IMR-90 (cell line): ENCODE data around the gene KRTAP10-7. TPM values are rescaled to one million over a fixed set of nuclear protein-coding genes. Genes with fewer than 3 reads are reported as not detected.

Source experiments
- ATAC-seq: fragments of 200-7000 bp; cut with Tn5 transposase; 2 replicates; pipeline ENCODE4 v1.9.1; 2020; ENCODE audit warnings: low read depth, mild to moderate bottlenecking, moderate library complexity
- BruUV-seq: library from RNA; stranded (reverse); fragments of 400-500 nt; replicated peaks from 2 replicates; lab custom pipeline; 2021; lab: Mats Ljungman, UMichigan
- CTCF ChIA-PET: fragments of 300-600 bp; formaldehyde crosslinking; extraction: SDS; loops from one replicate; lab custom pipeline; 2021; ENCODE audit warnings: antibody characterized with exemption; lab: Yijun Ruan, JAX
- POLR2A ChIA-PET: fragments of 300-600 bp; sonication (Branson Sonifier 250); formaldehyde crosslinking; loops from one replicate; lab custom pipeline; 2022; ENCODE audit warnings: antibody characterized with exemption; ENCODE audit not compliant: unreplicated experiment; lab: Charles Lee
- DNase-seq: peaks from one replicate; pipeline ENCODE4 v3.0.0; 2013
- H2AFZ ChIP-seq: replicated peaks from 2 replicates; pipeline ENCODE3; 2013; ENCODE audit warnings: low read length, mild to moderate bottlenecking; ENCODE audit not compliant: poor library complexity
- H2AK5ac ChIP-seq: 2 replicates; pipeline ENCODE4 v1.6.1; 2013; ENCODE audit warnings: low read depth, low read length, inconsistent platforms
- H2AK9ac ChIP-seq: replicated peaks from 2 replicates; pipeline ENCODE3; 2013; ENCODE audit warnings: mild to moderate bottlenecking, low read depth, low read length, moderate library complexity; ENCODE audit not compliant: poor library complexity
- H2BK120ac ChIP-seq: 2 replicates; pipeline ENCODE4 v1.6.1; 2013; ENCODE audit warnings: low read depth, low read length, inconsistent platforms
- H2BK15ac ChIP-seq: 3 replicates; pipeline ENCODE4 v1.6.1; 2013; ENCODE audit warnings: low read depth, low read length, inconsistent platforms
- H2BK20ac ChIP-seq: 2 replicates; pipeline ENCODE4 v1.6.1; 2013; ENCODE audit warnings: low read depth, mild to moderate bottlenecking, inconsistent platforms, low read length, moderate library complexity
- H2BK5ac ChIP-seq: 2 replicates; pipeline ENCODE4 v1.6.1; 2013; ENCODE audit warnings: mild to moderate bottlenecking, low read depth, low read length, inconsistent platforms; ENCODE audit not compliant: poor library complexity, severe bottlenecking
- H3K14ac ChIP-seq: replicated peaks from 2 replicates; pipeline ENCODE4 v1.6.1; 2013; ENCODE audit warnings: low read depth, low read length, inconsistent platforms
- H3K18ac ChIP-seq: 2 replicates; pipeline ENCODE4 v1.6.1; 2013; ENCODE audit warnings: low read depth, low read length, control low read depth
- H3K23ac ChIP-seq: 2 replicates; pipeline ENCODE4 v1.6.1; 2013; ENCODE audit warnings: low read depth, low read length, inconsistent platforms
- H3K27ac ChIP-seq: 2 replicates; pipeline ENCODE4 v1.5.1; 2013; ENCODE audit warnings: mild to moderate bottlenecking, control low read depth, low read length; ENCODE audit not compliant: insufficient read depth
- H3K27me3 ChIP-seq: 2 replicates; pipeline ENCODE4 v1.6.1; 2013; ENCODE audit warnings: low read length; ENCODE audit not compliant: control insufficient read depth, insufficient read depth
- H3K36me3 ChIP-seq: 2 replicates; pipeline ENCODE4 v1.6.1; 2013; ENCODE audit warnings: low read length, mixed read lengths; ENCODE audit not compliant: control insufficient read depth, insufficient read depth
- H3K4ac ChIP-seq: 2 replicates; pipeline ENCODE4 v1.6.1; 2013; ENCODE audit warnings: low read depth, low read length, inconsistent platforms
- H3K4me1 ChIP-seq: 2 replicates; pipeline ENCODE4 v1.6.1; 2013; ENCODE audit warnings: low read length, mixed read lengths; ENCODE audit not compliant: control insufficient read depth, insufficient read depth
- H3K4me2 ChIP-seq: 2 replicates; pipeline ENCODE4 v1.6.1; 2013; ENCODE audit warnings: low read depth, mild to moderate bottlenecking, control low read depth, low read length, moderate library complexity
- H3K4me3 ChIP-seq: 2 replicates; pipeline ENCODE4 v1.5.1; 2013; ENCODE audit warnings: low read depth, mild to moderate bottlenecking, control low read depth, low read length, moderate library complexity; ENCODE audit not compliant: insufficient read depth
- H3K56ac ChIP-seq: 2 replicates; pipeline ENCODE4 v1.6.1; 2013; ENCODE audit warnings: low read length, inconsistent platforms; ENCODE audit not compliant: insufficient read depth; ENCODE audit errors: extremely low read depth
- H3K79me1 ChIP-seq, 2 experiments: 2 replicates each; pipeline ENCODE4 v1.6.1; 2013; ENCODE audit warnings: low read length in 2 of 2, inconsistent platforms in 1 of 2, low read depth in 1 of 2
- H3K9ac ChIP-seq: 2 replicates; pipeline ENCODE4 v1.6.1; 2013; ENCODE audit warnings: low read depth, low read length, control low read depth
- H3K9me1 ChIP-seq: 2 replicates; pipeline ENCODE4 v1.6.1; 2013; ENCODE audit warnings: low read length, inconsistent platforms; ENCODE audit not compliant: insufficient read depth
- H3K9me3 ChIP-seq: 2 replicates; pipeline ENCODE4 v1.6.1; 2013; ENCODE audit warnings: low read length; ENCODE audit not compliant: control insufficient read depth, insufficient read depth
- H4K20me1 ChIP-seq: 2 replicates; pipeline ENCODE4 v1.6.1; 2013; ENCODE audit warnings: low read length, inconsistent platforms; ENCODE audit not compliant: insufficient read depth
- H4K5ac ChIP-seq: 2 replicates; pipeline ENCODE4 v1.6.1; 2013; ENCODE audit warnings: mild to moderate bottlenecking, low read depth, low read length, control low read depth
- H4K8ac ChIP-seq, 2 experiments: 2 replicates each; pipeline ENCODE4 v1.6.1; 2013; ENCODE audit warnings: low read depth in 2 of 2, low read length in 2 of 2, control low read depth in 1 of 2, inconsistent platforms in 1 of 2
- H4K91ac ChIP-seq: 2 replicates; pipeline ENCODE4 v1.6.1; 2013; ENCODE audit warnings: low read depth, low read length, inconsistent platforms; ENCODE audit not compliant: insufficient read depth
- CHD1 ChIP-seq: IDR thresholded peaks from 2 replicates; pipeline ENCODE4 v1.6.1; 2012; ENCODE audit warnings: low read depth, low read length, improper control_type of control experiment
- MXI1 ChIP-seq: IDR thresholded peaks from 2 replicates; pipeline ENCODE4 v1.6.1; 2012; ENCODE audit warnings: low read depth, mild to moderate bottlenecking, low read length, moderate library complexity, borderline replicate concordance
- NFE2L2 ChIP-seq: fragments of 150-350 bp; IDR thresholded peaks from 2 replicates; pipeline ENCODE4 v1.6.1; 2016; ENCODE audit warnings: low read depth, mild to moderate bottlenecking, low read length
- RAD21 ChIP-seq: IDR thresholded peaks from 2 replicates; pipeline ENCODE4 v1.6.1; 2012; ENCODE audit warnings: low read length, improper control_type of control experiment
- RCOR1 ChIP-seq: IDR thresholded peaks from 2 replicates; pipeline ENCODE4 v1.6.1; 2012; ENCODE audit warnings: mild to moderate bottlenecking, low read length, improper control_type of control experiment; ENCODE audit not compliant: insufficient replicate concordance
- SMC3 ChIP-seq: fragments of 150-350 bp; IDR thresholded peaks from 2 replicates; pipeline ENCODE4 v1.6.1; 2016; ENCODE audit warnings: low read depth, mild to moderate bottlenecking, antibody characterized with exemption, low read length, moderate library complexity
- WGBS, 2 experiments: methylation state at CpG; one replicate each; pipeline versions ENCODE4 v1.1.5 to v1.1.7; 2013; ENCODE audit warnings: missing lambda C conversion rate in 2 of 2; ENCODE audit not compliant: insufficient read length in 1 of 2; ENCODE audit errors: extremely low coverage in 2 of 2; 5-methylcytosine and 5-hydroxymethylcytosine counted together
- dilution Hi-C: fragments of 300-500 bp; cut with HindIII; formaldehyde crosslinking; loops from one replicate; pipeline ENCODE4 v1.14.3; 2018; ENCODE audit warnings: low sequenced_read_pairs; ENCODE audit not compliant: unreplicated experiment
- in situ Hi-C: fragments of 300-500 bp; cut with MboI; formaldehyde crosslinking; loops from 3 replicates; pipeline ENCODE4 v1.14.3; 2019; ENCODE audit warnings: low sequenced_read_pairs, inconsistent platforms, mixed read lengths
- intact Hi-C: fragments of 100-400 bp; cut with micrococcal nuclease; formaldehyde crosslinking; loops from 2 replicates; pipeline ENCODE4 v1.10.0; 2022
- polyA plus RNA-seq, 3 experiments: library from polyadenylated mRNA; depleted of rRNA; stranded (reverse); fragments of >200 nt; gene quantifications; 2 replicates each; pipeline ENCODE4 v1.2.3, GENCODE V29; 2012; ENCODE audit warnings: low replicate concordance in 1 of 3
- total RNA-seq: library from RNA; depleted of rRNA; stranded (reverse); fragments of >200 nt; gene quantifications from 2 replicates; pipeline ENCODE4 v1.2.3, GENCODE V29; 2012

KRTAP10-7 gene
- total and polyA plus RNA-seq, 2 of the 4 experiments (the other 2 are of a cell fraction) = not detected

GRCh38 chr21:44575307-44576024 lies 24.9 kb upstream of the KRTAP10-7 start:
- no peak overlapping the region for H3K27ac ChIP-seq
- H4K8ac ChIP-seq = no peak overlapping the region
- intact Hi-C loops (no loop called here), dilution Hi-C loops (no loop called here), in situ Hi-C loops (no loop called here)
- H3K4me2 ChIP-seq = no peak overlapping the region
- H2AK5ac ChIP-seq = no peak overlapping the region
- H3K23ac ChIP-seq = no peak overlapping the region
- H2BK15ac ChIP-seq = no peak overlapping the region
- H4K5ac ChIP-seq = no peak overlapping the region
- H3K9me3 ChIP-seq = peaks cover 11% of the 10 kb centered on the region
- no peak overlapping the region for H4K91ac ChIP-seq
- no peak for DNase-seq
- no peak overlapping the region for H3K9ac ChIP-seq
- no peak overlapping the region for H2AFZ ChIP-seq
- no peak overlapping the region for H3K4me3 ChIP-seq
- 60% methylated on average over 7 of the region's 20 CpGs; no CpG with 5 or more reads in 1 of the 2 experiments for WGBS, 2 experiments
- no peaks in the 10 kb centered on the region for H3K4me1 ChIP-seq
- H3K56ac ChIP-seq = no peak overlapping the region
- H3K27me3 ChIP-seq = peaks cover 3% of the 10 kb centered on the region; the same call in 1 of the 2 replicates
- H2BK120ac ChIP-seq = no peak overlapping the region
- H3K79me1 ChIP-seq = no peaks in the 10 kb centered on the region
- no TSS peak for BruUV-seq
- H4K20me1 ChIP-seq = no peaks in the 10 kb centered on the region
- H2BK5ac ChIP-seq = no peak overlapping the region
- H3K18ac ChIP-seq = no peak overlapping the region
- no peaks in the 10 kb centered on the region for H3K36me3 ChIP-seq
- H3K9me1 ChIP-seq = no peaks in the 10 kb centered on the region
- no peak overlapping the region for H3K14ac ChIP-seq
- POLR2A ChIA-PET = no interaction called here
- no peak overlapping the region for H2BK20ac ChIP-seq
- H3K4ac ChIP-seq = no peak overlapping the region
- no peak for TF ChIP-seq NFE2L2
- no peak for TF ChIP-seq CHD1
- no peak for TF ChIP-seq SMC3
- no peak for TF ChIP-seq RCOR1
- no peak for TF ChIP-seq RAD21
- no peak for TF ChIP-seq MXI1
- CTCF ChIA-PET = no interaction called here
- no peak overlapping the region for H2AK9ac ChIP-seq
- ATAC-seq = no peak
